HG02763 (cell line): Measurements from ENCODE around the gene NBPF12.
"Not testable (repeated sequence)": the region's sequence is repeated elsewhere in the genome, so short reads cannot be mapped to it uniquely, and the experiment has no call there.

Experiments used
- ATAC-seq: cut with Tn5 transposase; IDR thresholded peaks from one replicate; pipeline ENCODE4 v1.9.1; 2021; ENCODE audit warnings: mild to moderate bottlenecking, moderate library complexity; ENCODE audit not compliant: unreplicated experiment

NBPF12 gene

GRCh38 chr1:146938242-146938902 lies at the start of gene NBPF12:
Gene NBPF12 (plus strand): TSS chr1:146938324. CDS start chr1:146960144, 21,820 bp downstream.
- peak; percentile 78 for ATAC-seq

- not testable (repeated sequence) for ATAC-seq
These were observed 46.8 kb upstream of the NBPF12 start for GRCh38 chr1:146891355-146891754.

- not testable (repeated sequence) for ATAC-seq
These were observed 45.8 kb upstream of the NBPF12 start for GRCh38 chr1:146892331-146892730.

- not testable (repeated sequence) for ATAC-seq
These were observed 30.4 kb upstream of the NBPF12 start for GRCh38 chr1:146907565-146908261.

GRCh38 chr1:146912975-146913374 lies 25.1 kb upstream of the NBPF12 start:
- not testable (repeated sequence) for ATAC-seq

- not testable (repeated sequence) for ATAC-seq
These were observed 17.3 kb upstream of the NBPF12 start for GRCh38 chr1:146920811-146921210.

GRCh38 chr1:146922614-146923013 lies 15.5 kb upstream of the NBPF12 start:
- ATAC-seq = not testable (repeated sequence)

- not testable (repeated sequence) for ATAC-seq
These were observed 14.0 kb upstream of the NBPF12 start for GRCh38 chr1:146924106-146924505.

GRCh38 chr1:146926413-146926812 lies 11.7 kb upstream of the NBPF12 start:
- not testable (repeated sequence) for ATAC-seq

GRCh38 chr1:146930225-146930624 lies 7.9 kb upstream of the NBPF12 start:
- not testable (repeated sequence) for ATAC-seq

GRCh38 chr1:146934390-146935223 lies 3.5 kb upstream of the NBPF12 start:
- ATAC-seq = peak; percentile 27

- not testable (repeated sequence) for ATAC-seq
These were observed 662 bp upstream of the NBPF12 start for GRCh38 chr1:146937462-146937861.

- ATAC-seq = peak; percentile 36
These were observed 1.0 kb downstream of the NBPF12 start for GRCh38 chr1:146938927-146939786.

GRCh38 chr1:146940293-146940692 lies 2.2 kb downstream of the NBPF12 start:
- not testable (repeated sequence) for ATAC-seq

GRCh38 chr1:146943342-146943886 lies 5.3 kb downstream of the NBPF12 start:
- not testable (repeated sequence) for ATAC-seq

- ATAC-seq = not testable (repeated sequence)
These were observed 10.0 kb downstream of the NBPF12 start for GRCh38 chr1:146948127-146948526.

GRCh38 chr1:146964340-146964739 lies 26.2 kb downstream of the NBPF12 start:
- not testable (repeated sequence) for ATAC-seq

- not testable (repeated sequence) for ATAC-seq
These were observed 28.2 kb downstream of the NBPF12 start for GRCh38 chr1:146966351-146966750.

GRCh38 chr1:146970656-146971055 lies 32.5 kb downstream of the NBPF12 start:
- ATAC-seq = not testable (repeated sequence)

- not testable (repeated sequence) for ATAC-seq
These were observed 34.6 kb downstream of the NBPF12 start for GRCh38 chr1:146972681-146973080.
